GM19023 (cell line): ENCODE results near the gene FAM124A.

Experiments
- ATAC-seq: cut with Tn5 transposase; IDR thresholded peaks from one replicate; pipeline ENCODE4 v1.9.1; 2021; ENCODE audit warnings: mild to moderate bottlenecking, moderate library complexity; ENCODE audit not compliant: unreplicated experiment

FAM124A gene

DNA sequence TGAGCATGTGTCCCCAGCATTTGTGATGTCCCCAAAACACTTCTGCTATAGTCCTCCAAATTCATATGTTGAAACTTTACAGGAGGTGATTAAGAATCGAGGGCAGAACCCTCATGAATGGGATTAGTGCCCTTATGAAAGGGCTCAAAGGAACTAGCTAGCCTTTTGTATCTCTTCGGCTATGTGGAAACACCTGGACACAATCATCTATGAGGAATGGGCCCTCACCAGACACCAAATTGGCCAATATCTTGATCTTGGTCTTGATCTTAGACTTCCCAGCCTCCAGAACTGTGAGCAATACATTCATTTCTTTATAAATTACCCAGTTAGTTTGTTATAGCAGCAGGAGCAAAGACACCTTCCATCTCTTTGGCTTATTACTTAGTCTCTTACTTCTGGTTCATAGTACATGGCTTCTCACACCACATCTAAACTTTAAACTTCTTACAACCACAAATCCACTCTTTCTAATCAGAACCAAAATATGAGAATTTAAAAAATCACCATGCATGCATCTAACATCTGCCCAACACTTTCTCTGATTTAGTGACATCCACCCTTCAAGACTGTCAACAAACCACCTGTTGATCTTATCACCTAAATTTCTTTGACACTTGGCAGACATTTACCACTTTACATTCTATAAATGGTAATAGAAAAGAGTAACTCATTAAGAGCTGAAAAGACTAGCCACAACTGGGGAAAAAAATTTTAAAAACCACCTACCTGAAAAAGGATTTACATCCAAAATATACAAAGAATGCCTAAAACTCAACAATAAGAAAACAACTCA is 110.6 kb downstream of the FAM124A start:
- no peak for ATAC-seq

GRCh38 chr13:51333421-51333820 is 111.2 kb downstream of the FAM124A start:
- no peak for ATAC-seq

- no peak for ATAC-seq
Measured at GRCh38 chr13:51333826-51334225, 111.6 kb downstream of the FAM124A start.
